HG02610 (cell line): ENCODE data around the gene SRRM4.
"Not testable (repeated sequence)": the region's sequence is repeated elsewhere in the genome, so short reads cannot be mapped to it uniquely, and the experiment has no call there.

Experiments
- ATAC-seq: cut with Tn5 transposase; IDR thresholded peaks from one replicate; pipeline ENCODE4 v1.9.1; 2021; ENCODE audit warnings: mild to moderate bottlenecking, moderate library complexity; ENCODE audit not compliant: unreplicated experiment

The SRRM4 gene

GRCh38 chr12:119069147-119069642 lies 87.9 kb downstream of the SRRM4 start:
- ATAC-seq, result no peak

- ATAC-seq, result no peak
Observed at GRCh38 chr12:119071176-119071575, 89.8 kb downstream of the SRRM4 start.

- no peak for ATAC-seq
Observed at GRCh38 chr12:119071638-119072231, 90.4 kb downstream of the SRRM4 start.

- no peak for ATAC-seq
Observed at GRCh38 chr12:119072440-119072839, 91.1 kb downstream of the SRRM4 start.

- no peak for ATAC-seq
Observed at GRCh38 chr12:119075222-119075787, 94.0 kb downstream of the SRRM4 start.

- ATAC-seq, result no peak
Observed at GRCh38 chr12:119075918-119076317, 94.6 kb downstream of the SRRM4 start.

- no peak for ATAC-seq
Observed at GRCh38 chr12:119079530-119079929, 98.2 kb downstream of the SRRM4 start.

- ATAC-seq, result no peak
Observed at GRCh38 chr12:119082016-119082415, 100.7 kb downstream of the SRRM4 start.

- no peak for ATAC-seq
Observed at GRCh38 chr12:119082496-119082895, 101.2 kb downstream of the SRRM4 start.

GRCh38 chr12:119088685-119089379 lies 107.5 kb downstream of the SRRM4 start:
- no peak for ATAC-seq

GRCh38 chr12:119089380-119090013 lies 108.2 kb downstream of the SRRM4 start:
- ATAC-seq, result no peak

GRCh38 chr12:119090276-119090675 lies 108.9 kb downstream of the SRRM4 start:
- no peak for ATAC-seq

GRCh38 chr12:119090865-119091264 lies 109.5 kb downstream of the SRRM4 start:
- no peak for ATAC-seq

- ATAC-seq, result no peak
Observed at GRCh38 chr12:119096429-119097202, 115.3 kb downstream of the SRRM4 start.

GRCh38 chr12:119100933-119101332 lies 119.6 kb downstream of the SRRM4 start:
- ATAC-seq, result no peak

- no peak for ATAC-seq
Observed at GRCh38 chr12:119102274-119102673, 120.9 kb downstream of the SRRM4 start.

- ATAC-seq, result no peak
Observed at GRCh38 chr12:119102714-119103113, 121.4 kb downstream of the SRRM4 start.

GRCh38 chr12:119104969-119105368 lies 123.6 kb downstream of the SRRM4 start:
- not testable (repeated sequence) for ATAC-seq

- no peak for ATAC-seq
Observed at GRCh38 chr12:119113496-119113986, 132.2 kb downstream of the SRRM4 start.

GRCh38 chr12:119114294-119114693 lies 133.0 kb downstream of the SRRM4 start:
- ATAC-seq, result no peak
